Transverse colon (tissue), 4 donors: Measurements from ENCODE around the gene UCK2.

Experiments
- POLR2AphosphoS5 ChIP-seq, 3 donors: sonication (generic); formaldehyde crosslinking; IDR thresholded peaks; one replicate each; pipeline ENCODE4 v1.6.1; 2016; ENCODE audit warnings: antibody characterized with exemption in 3 of 3
- TF ChIP-seq, protein P1 (sequence below), 5 experiments: fragments of 200-600 bp in 3 of 5; fragments of 450-650 bp in 2 of 5; sonication (generic) in 3 of 5; IDR thresholded peaks; 1 replicate in 2 of 5; 2 replicates in 3 of 5; pipeline ENCODE4 v1.5.1; 2016 to 2017; ENCODE audit warnings: antibody characterized with exemption in 5 of 5, inconsistent platforms in 3 of 5, mild to moderate bottlenecking in 2 of 5, moderate library complexity in 1 of 5

GRCh38 chr1:165917166-165917565 is 89.8 kb downstream of the UCK2 start:
- TF ChIP-seq, protein P1, sequence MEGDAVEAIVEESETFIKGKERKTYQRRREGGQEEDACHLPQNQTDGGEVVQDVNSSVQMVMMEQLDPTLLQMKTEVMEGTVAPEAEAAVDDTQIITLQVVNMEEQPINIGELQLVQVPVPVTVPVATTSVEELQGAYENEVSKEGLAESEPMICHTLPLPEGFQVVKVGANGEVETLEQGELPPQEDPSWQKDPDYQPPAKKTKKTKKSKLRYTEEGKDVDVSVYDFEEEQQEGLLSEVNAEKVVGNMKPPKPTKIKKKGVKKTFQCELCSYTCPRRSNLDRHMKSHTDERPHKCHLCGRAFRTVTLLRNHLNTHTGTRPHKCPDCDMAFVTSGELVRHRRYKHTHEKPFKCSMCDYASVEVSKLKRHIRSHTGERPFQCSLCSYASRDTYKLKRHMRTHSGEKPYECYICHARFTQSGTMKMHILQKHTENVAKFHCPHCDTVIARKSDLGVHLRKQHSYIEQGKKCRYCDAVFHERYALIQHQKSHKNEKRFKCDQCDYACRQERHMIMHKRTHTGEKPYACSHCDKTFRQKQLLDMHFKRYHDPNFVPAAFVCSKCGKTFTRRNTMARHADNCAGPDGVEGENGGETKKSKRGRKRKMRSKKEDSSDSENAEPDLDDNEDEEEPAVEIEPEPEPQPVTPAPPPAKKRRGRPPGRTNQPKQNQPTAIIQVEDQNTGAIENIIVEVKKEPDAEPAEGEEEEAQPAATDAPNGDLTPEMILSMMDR (IDR thresholded peaks at IDR 0.05) = no peak
- no peak for TF ChIP-seq POLR2AphosphoS5 (IDR thresholded peaks at IDR 0.05)
